ENCODE data around the gene FBXO17.

DNA sequence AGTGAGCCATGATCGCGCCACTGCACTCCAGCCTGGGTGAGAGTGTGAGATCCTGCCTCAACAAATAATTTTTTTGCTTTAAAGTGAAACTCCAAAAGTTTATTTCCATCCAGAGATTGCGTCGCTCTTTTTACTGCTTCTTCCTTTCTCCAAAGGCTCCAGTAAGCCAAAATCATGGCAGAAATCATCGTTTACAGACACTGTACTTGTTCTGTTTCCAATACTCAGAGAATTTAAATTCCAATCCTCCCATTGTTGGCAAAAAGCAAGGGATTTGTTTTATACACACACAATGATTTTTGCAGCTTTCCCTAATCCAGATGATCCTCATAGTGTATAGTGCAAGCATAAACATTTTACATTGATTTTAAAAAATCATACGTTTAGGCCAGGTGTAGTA is 41.5 kb upstream of the FBXO17 start:
- TF ChIP-seq, protein P1, sequence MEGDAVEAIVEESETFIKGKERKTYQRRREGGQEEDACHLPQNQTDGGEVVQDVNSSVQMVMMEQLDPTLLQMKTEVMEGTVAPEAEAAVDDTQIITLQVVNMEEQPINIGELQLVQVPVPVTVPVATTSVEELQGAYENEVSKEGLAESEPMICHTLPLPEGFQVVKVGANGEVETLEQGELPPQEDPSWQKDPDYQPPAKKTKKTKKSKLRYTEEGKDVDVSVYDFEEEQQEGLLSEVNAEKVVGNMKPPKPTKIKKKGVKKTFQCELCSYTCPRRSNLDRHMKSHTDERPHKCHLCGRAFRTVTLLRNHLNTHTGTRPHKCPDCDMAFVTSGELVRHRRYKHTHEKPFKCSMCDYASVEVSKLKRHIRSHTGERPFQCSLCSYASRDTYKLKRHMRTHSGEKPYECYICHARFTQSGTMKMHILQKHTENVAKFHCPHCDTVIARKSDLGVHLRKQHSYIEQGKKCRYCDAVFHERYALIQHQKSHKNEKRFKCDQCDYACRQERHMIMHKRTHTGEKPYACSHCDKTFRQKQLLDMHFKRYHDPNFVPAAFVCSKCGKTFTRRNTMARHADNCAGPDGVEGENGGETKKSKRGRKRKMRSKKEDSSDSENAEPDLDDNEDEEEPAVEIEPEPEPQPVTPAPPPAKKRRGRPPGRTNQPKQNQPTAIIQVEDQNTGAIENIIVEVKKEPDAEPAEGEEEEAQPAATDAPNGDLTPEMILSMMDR (conservative IDR thresholded peaks at IDR 0.05; ENCODE audit: low read length), result no peak
- TF ChIP-seq EZH2phosphoT487 (IDR thresholded peaks at IDR 0.05; ENCODE audit: borderline replicate concordance), result no peak
